Measurements from ENCODE around the gene PSPH.

- TF ChIP-seq POLR2AphosphoS5 (IDR thresholded peaks at IDR 0.05) (no peak), CTCF (IDR thresholded peaks at IDR 0.05) (no peak), EP300 (IDR thresholded peaks at IDR 0.05) (no peak)
These were observed 40.3 kb upstream of the PSPH start for GRCh38 chr7:56091591-56091990.
